Chondrocyte (in vitro differentiated cells): ENCODE results near the gene GRM5. TPM values are rescaled to one million over a fixed set of nuclear protein-coding genes. Genes with fewer than 3 reads are reported as not detected.
"Not testable (repeated sequence)": the region's sequence is repeated elsewhere in the genome, so short reads cannot be mapped to it uniquely, and the experiment has no call there.

Experiments
- DNase-seq: peaks from one replicate; pipeline ENCODE4 v3.0.0; 2021; ENCODE audit warnings: mixed read lengths, low spot score
- H3K27ac Mint-ChIP-seq: one replicate; pipeline ENCODE4 v1.8.0; 2021; ENCODE audit warnings: mild to moderate bottlenecking, moderate library complexity, mixed read lengths; ENCODE audit not compliant: unreplicated experiment
- H3K27me3 Mint-ChIP-seq: 2 replicates; pipeline ENCODE4 v1.8.0; 2021; ENCODE audit warnings: low read depth, mixed read lengths
- H3K36me3 Mint-ChIP-seq: 2 replicates; pipeline ENCODE4 v1.8.0; 2021; ENCODE audit warnings: low read depth, mixed read lengths
- H3K4me1 Mint-ChIP-seq: 2 replicates; pipeline ENCODE4 v1.8.0; 2021; ENCODE audit warnings: low read depth, mild to moderate bottlenecking, mixed read lengths
- H3K4me3 Mint-ChIP-seq: one replicate; pipeline ENCODE4 v1.8.0; 2021; ENCODE audit warnings: mild to moderate bottlenecking, moderate library complexity, mixed read lengths; ENCODE audit not compliant: unreplicated experiment
- H3K9me3 Mint-ChIP-seq: 2 replicates; pipeline ENCODE4 v1.8.0; 2021; ENCODE audit warnings: low read depth, mixed read lengths
- CTCF ChIP-seq: fragments of 200-600 bp; sonication (generic); IDR thresholded peaks from 2 replicates; pipeline ENCODE4 v1.5.0; 2021; ENCODE audit warnings: antibody characterized with exemption, mild to moderate bottlenecking, moderate library complexity
- total RNA-seq: library from RNA; stranded (reverse); gene quantifications from 3 replicates; pipeline ENCODE4 v1.2.1, GENCODE V29; 2021

The GRM5 gene
- total RNA-seq, 1 donor from 2014 or later: 0.52 TPM

DNA sequence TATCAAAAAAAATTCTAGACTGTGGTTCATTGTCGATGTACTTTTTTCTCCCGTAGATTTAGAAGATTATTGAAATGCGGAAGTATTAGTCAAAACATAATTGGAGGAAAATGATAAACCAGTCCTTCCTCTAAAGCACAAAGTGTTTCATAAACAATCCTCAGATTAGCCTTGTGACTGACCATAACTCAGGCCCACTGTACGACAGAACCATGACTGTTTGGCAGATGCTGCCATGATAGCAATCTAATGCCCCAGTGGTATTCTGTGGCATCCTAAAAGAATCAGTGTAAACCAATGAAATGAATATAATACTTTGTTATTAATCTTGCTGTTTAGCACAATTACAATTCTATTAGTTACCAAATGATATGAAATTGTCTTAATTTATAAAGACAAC lies 601.3 kb downstream of the GRM5 start:
- TF ChIP-seq CTCF: no peak
- Mint-ChIP-seq H3K27ac (no peak overlapping the region), H3K4me3 (no peak overlapping the region), H3K36me3 (no peaks in the 10 kb centered on the region), H3K4me1 (no peaks in the 10 kb centered on the region), H3K27me3 (peaks cover 33% of the 10 kb centered on the region), H3K9me3 (peaks cover 12% of the 10 kb centered on the region)
- no peak for DNase-seq

GRCh38 chr11:88463301-88463700 lies 602.5 kb downstream of the GRM5 start:
- Mint-ChIP-seq H3K9me3 (peaks cover 14% of the 10 kb centered on the region), H3K27me3 (peaks cover 33% of the 10 kb centered on the region)
- H3K4me3 Mint-ChIP-seq, H3K36me3 Mint-ChIP-seq, H3K27ac Mint-ChIP-seq, H3K4me1 Mint-ChIP-seq, DNase-seq: not testable (repeated sequence)

GRCh38 chr11:88458047-88458446 lies 607.7 kb downstream of the GRM5 start:
- DNase-seq, H3K36me3 Mint-ChIP-seq, H3K4me3 Mint-ChIP-seq, H3K27ac Mint-ChIP-seq, H3K4me1 Mint-ChIP-seq: not testable (repeated sequence)
- H3K9me3 Mint-ChIP-seq: peaks cover 12% of the 10 kb centered on the region
- peaks cover 33% of the 10 kb centered on the region for H3K27me3 Mint-ChIP-seq

GRCh38 chr11:88455974-88456373 lies 609.8 kb downstream of the GRM5 start:
- Mint-ChIP-seq H3K27me3 (peaks cover 40% of the 10 kb centered on the region), H3K4me3 (no peak overlapping the region), H3K36me3 (no peaks in the 10 kb centered on the region), H3K4me1 (no peaks in the 10 kb centered on the region), H3K27ac (no peak overlapping the region), H3K9me3 (peaks cover 5% of the 10 kb centered on the region)
- DNase-seq: no peak
- no peak for TF ChIP-seq CTCF

DNA sequence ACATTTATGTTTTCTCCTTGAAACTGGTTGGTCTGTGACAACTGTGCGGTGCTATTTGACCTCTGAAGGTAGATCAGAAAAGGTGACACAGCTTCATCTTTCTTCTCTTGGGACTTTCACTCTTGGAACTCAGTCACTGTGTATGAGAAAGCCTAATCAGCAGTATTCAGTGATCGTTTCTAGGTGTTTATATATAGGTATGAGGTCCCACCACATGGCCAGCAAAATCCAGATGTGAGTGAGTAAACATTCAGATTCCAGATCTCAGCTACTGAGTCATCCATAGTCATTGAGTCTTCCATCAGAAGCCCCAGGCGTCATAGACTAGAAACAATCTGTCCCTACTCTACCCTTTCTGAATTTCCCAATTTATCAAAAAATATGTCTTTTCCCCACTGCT lies 610.9 kb downstream of the GRM5 start:
- DNase-seq: no peak
- no peaks in the 10 kb centered on the region for H3K4me1 Mint-ChIP-seq
- no peak for TF ChIP-seq CTCF

More for the DNA sequence above, 610.9 kb downstream of the GRM5 start:
- H3K9me3 Mint-ChIP-seq: peaks cover 3% of the 10 kb centered on the region
- H3K36me3 Mint-ChIP-seq: no peaks in the 10 kb centered on the region
- H3K27me3 Mint-ChIP-seq: peaks cover 34% of the 10 kb centered on the region
- no peak overlapping the region for H3K4me3 Mint-ChIP-seq
- no peak overlapping the region for H3K27ac Mint-ChIP-seq

Other genes starting within 250 kb of the GRM5 start
- gene TYR, start 111.9 kb upstream of the GRM5 start, total RNA-seq: not detected in 3 replicates